Ureter (tissue), 1 donor: ENCODE results near the gene CLDN3. TPM values are rescaled to one million over a fixed set of nuclear protein-coding genes. Genes with fewer than 3 reads are reported as not detected.
A peak's percentile ranks its signal among the peaks of the same experiment; 100 is the strongest.
"Not testable (repeated sequence)": the region's sequence is repeated elsewhere in the genome, so short reads cannot be mapped to it uniquely, and the experiment has no call there.

Source experiments
- DNase-seq: peaks from one replicate; pipeline ENCODE4 v3.0.0-alpha.2; 2020; ENCODE audit warnings: low spot score
- total RNA-seq: library from RNA; stranded (reverse); gene quantifications from one replicate; pipeline ENCODE4 v1.2.4, GENCODE V29; 2023
- donor health status: DM: yes; HTN: yes; CAD: no.

The CLDN3 gene
- total RNA-seq = 6.8 TPM

- peak; percentile 57 for DNase-seq
Observed at GRCh38 chr7:73770002-73770859, at the start of gene CLDN3. Gene CLDN3 (minus strand): TSS chr7:73770270. CDS start chr7:73770049, 221 bp downstream.

DNA sequence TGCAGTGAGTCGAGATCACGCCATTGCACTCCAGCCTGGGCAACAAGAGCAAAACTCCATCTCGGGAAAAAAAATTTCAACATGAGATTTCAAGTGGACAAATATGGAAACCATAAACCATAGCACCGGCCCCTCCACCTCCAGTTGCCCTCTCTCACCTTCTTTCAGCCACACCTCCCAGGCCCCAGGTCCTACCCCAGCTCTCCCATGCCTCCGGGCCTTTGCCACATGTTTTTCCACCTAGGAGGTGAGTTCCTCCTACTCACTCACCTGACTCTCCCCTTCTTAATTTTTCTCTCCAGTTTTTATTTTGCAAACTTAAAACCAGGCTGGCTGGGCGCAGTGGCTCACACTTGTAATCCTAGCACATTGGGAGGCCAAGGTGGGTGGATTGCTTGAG, 47.1 kb upstream of the CLDN3 start:
- DNase-seq = no peak

- DNase-seq = no peak
Observed at GRCh38 chr7:73815436-73815835, 45.4 kb upstream of the CLDN3 start.

DNA sequence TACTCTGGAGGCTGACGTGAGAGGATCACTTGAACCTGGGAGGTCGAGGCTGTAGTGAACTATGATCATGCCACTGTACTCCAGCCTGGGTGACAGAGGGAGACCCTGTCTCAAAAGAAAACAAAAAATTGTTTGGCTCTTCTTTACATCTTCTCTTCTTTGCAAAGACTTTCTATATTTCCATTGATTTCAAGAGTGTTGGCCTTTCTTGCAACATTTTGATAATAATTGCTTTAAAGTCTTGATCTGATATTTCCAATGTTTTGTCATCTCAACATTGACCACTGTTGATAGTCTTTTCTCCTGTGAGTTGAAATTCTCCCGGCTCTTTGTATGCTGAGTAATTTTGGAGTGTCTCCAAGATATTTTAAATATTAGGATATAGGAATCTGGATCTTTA, 42.9 kb upstream of the CLDN3 start:
- no peak for DNase-seq

GRCh38 chr7:73811760-73812168, 41.7 kb upstream of the CLDN3 start:
- DNase-seq = peak; percentile 63

- DNase-seq = peak; percentile 32
Observed at GRCh38 chr7:73810998-73811360, 40.9 kb upstream of the CLDN3 start.

GRCh38 chr7:73809467-73809951, 39.4 kb upstream of the CLDN3 start:
- DNase-seq = peak; percentile 55

- peak; percentile 25 for DNase-seq
Observed at GRCh38 chr7:73802459-73802858, 32.4 kb upstream of the CLDN3 start.

GRCh38 chr7:73801577-73801976, 31.5 kb upstream of the CLDN3 start:
- no peak for DNase-seq

- no peak for DNase-seq
Observed at GRCh38 chr7:73799282-73800141, 29.4 kb upstream of the CLDN3 start.

GRCh38 chr7:73797176-73797575, 27.1 kb upstream of the CLDN3 start:
- not testable (repeated sequence) for DNase-seq

DNA sequence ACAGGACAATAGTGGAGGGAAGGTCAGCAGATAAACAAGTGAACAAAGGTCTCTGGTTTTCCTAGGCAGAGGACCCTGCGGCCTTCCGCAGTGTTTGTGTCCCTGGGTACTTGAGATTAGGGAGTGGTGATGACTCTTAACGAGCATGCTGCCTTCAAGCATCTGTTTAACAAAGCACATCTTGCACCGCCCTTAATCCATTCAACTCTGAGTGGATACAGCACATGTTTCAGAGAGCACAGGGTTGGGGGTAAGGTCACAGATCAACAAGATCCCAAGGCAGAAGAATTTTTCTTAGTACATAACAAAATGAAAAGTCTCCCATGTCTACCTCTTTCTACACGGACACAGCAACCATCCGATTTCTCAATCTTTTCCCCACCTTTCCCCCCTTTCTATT, 26.6 kb upstream of the CLDN3 start:
- not testable (repeated sequence) for DNase-seq

GRCh38 chr7:73795188-73795587, 25.1 kb upstream of the CLDN3 start:
- DNase-seq = not testable (repeated sequence)

DNA sequence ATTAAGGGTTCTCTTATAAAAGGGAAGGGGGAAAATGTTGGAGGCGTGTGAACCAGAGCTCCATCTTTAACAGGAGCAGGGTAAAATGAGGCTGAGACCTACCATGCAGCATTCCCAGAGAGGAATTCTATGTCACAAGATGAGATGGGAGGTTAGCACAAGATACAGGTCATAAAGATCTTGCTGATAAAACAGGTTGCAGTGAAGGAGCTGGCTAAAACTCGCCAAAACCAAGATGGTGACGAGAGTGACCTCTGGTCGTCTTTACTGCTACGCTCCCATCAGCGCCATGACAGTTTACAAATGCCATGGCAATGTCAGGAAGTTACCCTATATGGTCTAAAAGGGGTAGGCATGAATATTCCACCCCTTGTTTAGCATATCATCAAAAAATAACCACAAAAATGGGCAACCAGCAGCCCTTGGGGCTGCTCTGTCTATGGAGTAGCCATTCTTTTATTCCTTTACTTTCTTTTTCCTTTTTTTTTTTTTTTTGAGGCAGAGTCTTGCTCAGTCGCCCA, 21.2 kb upstream of the CLDN3 start:
- not testable (repeated sequence) for DNase-seq

GRCh38 chr7:73789051-73789450, 19.0 kb upstream of the CLDN3 start:
- no peak for DNase-seq

DNA sequence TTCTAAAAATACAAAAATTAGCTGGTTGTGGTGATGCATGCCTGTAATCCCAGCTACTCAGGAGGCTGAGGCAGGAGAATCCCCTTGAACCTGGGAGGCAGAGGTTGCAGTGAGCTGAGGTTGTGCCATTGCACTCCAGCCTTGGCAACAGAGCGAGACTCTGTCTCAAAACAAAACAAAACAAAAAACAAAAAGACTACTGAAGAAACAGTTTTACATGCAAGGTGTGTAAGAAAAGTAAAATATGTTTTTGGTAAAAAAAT, 17.6 kb upstream of the CLDN3 start:
- DNase-seq = not testable (repeated sequence)

GRCh38 chr7:73786588-73786987, 16.5 kb upstream of the CLDN3 start:
- no peak for DNase-seq

- DNase-seq = no peak
Observed at GRCh38 chr7:73779517-73779916, 9.4 kb upstream of the CLDN3 start.

GRCh38 chr7:73778801-73779389, 8.8 kb upstream of the CLDN3 start:
- DNase-seq = peak; percentile 19

DNA sequence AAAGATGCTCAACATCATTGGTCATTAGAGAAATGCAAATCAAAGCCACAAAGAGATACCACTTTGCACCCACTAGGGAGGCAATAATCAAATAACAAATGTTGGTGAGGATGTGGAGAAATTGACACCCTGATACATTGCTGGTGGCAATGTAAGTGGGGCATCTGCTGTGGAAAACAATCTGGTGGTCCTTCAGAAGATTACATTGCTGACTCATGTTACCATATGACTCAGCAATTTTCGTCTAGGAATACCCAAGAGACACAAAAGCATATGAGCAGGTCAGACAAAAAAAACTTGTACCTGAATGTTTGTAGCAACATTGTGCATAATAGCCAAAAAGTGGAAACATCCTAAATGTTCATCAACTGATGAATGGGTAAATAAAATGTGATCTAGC, 4.9 kb upstream of the CLDN3 start:
- no peak for DNase-seq

- DNase-seq = no peak
Observed at GRCh38 chr7:73773700-73774517, 3.8 kb upstream of the CLDN3 start.
